MCF 10A (cell line): ENCODE measurements around the gene HECTD4. TPM values are rescaled to one million over a fixed set of nuclear protein-coding genes. Genes with fewer than 3 reads are reported as not detected.

Experiments
- BruUV-seq: library from RNA; stranded (reverse); fragments of 400-500 nt; replicated peaks from 2 replicates; lab custom pipeline; 2021; lab: Mats Ljungman, UMichigan
- CTCF ChIA-PET: fragments of 300-600 bp; sonication (Branson Sonifier 250); formaldehyde crosslinking; extraction: SDS; loops from one replicate; lab custom pipeline; 2021; ENCODE audit warnings: antibody characterized with exemption, inconsistent platforms; lab: Yijun Ruan, JAX
- POLR2A ChIA-PET: fragments of 300-600, 350-650 bp; sonication (Branson Sonifier 250); formaldehyde crosslinking; extraction: SDS; loops from one replicate; lab custom pipeline; 2020; ENCODE audit warnings: antibody characterized with exemption, inconsistent platforms; lab: Yijun Ruan, JAX
- DNase-seq: peaks from one replicate; pipeline ENCODE4 v3.0.0-alpha.2; 2018; ENCODE audit not compliant: unreplicated experiment
- H3K27ac Mint-ChIP-seq: one replicate; pipeline ENCODE4 v1.8.0; 2022; ENCODE audit warnings: mild to moderate bottlenecking, low read depth, mixed read lengths; ENCODE audit not compliant: unreplicated experiment
- H3K27me3 Mint-ChIP-seq: one replicate; pipeline ENCODE4 v1.8.0; 2022; ENCODE audit warnings: mixed read lengths; ENCODE audit not compliant: insufficient read depth, unreplicated experiment
- H3K36me3 Mint-ChIP-seq: one replicate; pipeline ENCODE4 v1.8.0; 2022; ENCODE audit warnings: mild to moderate bottlenecking, moderate library complexity, mixed read lengths; ENCODE audit not compliant: insufficient read depth, unreplicated experiment
- H3K4me1 Mint-ChIP-seq: one replicate; pipeline ENCODE4 v1.8.0; 2022; ENCODE audit warnings: mixed read lengths; ENCODE audit not compliant: insufficient read depth, unreplicated experiment
- H3K4me3 Mint-ChIP-seq: one replicate; pipeline ENCODE4 v1.8.0; 2022; ENCODE audit warnings: mild to moderate bottlenecking, moderate library complexity, mixed read lengths; ENCODE audit not compliant: unreplicated experiment
- H3K9me3 Mint-ChIP-seq: one replicate; pipeline ENCODE4 v1.8.0; 2022; ENCODE audit warnings: mixed read lengths; ENCODE audit not compliant: unreplicated experiment
- intact Hi-C: fragments of 100-400 bp; cut with micrococcal nuclease; formaldehyde crosslinking; loops from 2 replicates; pipeline ENCODE4 v1.14.1; 2022
- total RNA-seq: library from RNA; stranded (reverse); gene quantifications from 2 replicates; pipeline ENCODE4 v1.2.3, GENCODE V29; 2022
- TF ChIP-seq, protein P1 (sequence below): fragments of 200-600 bp; IDR thresholded peaks from one replicate; pipeline ENCODE4 v1.8.0; 2022; ENCODE audit warnings: antibody characterized with exemption, mild to moderate bottlenecking; ENCODE audit not compliant: unreplicated experiment

The HECTD4 gene
- total RNA-seq, 1 experiment from 2014 or later, result 35.2 TPM

GRCh38 chr12:112125250-112125999 lies 256.8 kb downstream of the HECTD4 start, which contains the start of gene TRAFD1:
TSS of gene TRAFD1 (plus strand) at chr12:112125560. CDS start at chr12:112130523, 4,963 bp downstream.
- Mint-ChIP-seq H3K27ac (peak within 1 kb of the TSS; percentile 61), H3K4me1 (peaks cover 19% of the 10 kb centered on the region)

GRCh38 chr12:112124918-112125249 lies 257.3 kb downstream of the HECTD4 start:
- Mint-ChIP-seq H3K27ac (peak overlapping the region; percentile 61), H3K4me3 (peak overlapping the region; percentile 79), H3K27me3 (no peaks in the 10 kb centered on the region), H3K9me3 (no peaks in the 10 kb centered on the region), H3K4me1 (peaks cover 19% of the 10 kb centered on the region), H3K36me3 (no peaks in the 10 kb centered on the region)
- TF ChIP-seq, protein P1, sequence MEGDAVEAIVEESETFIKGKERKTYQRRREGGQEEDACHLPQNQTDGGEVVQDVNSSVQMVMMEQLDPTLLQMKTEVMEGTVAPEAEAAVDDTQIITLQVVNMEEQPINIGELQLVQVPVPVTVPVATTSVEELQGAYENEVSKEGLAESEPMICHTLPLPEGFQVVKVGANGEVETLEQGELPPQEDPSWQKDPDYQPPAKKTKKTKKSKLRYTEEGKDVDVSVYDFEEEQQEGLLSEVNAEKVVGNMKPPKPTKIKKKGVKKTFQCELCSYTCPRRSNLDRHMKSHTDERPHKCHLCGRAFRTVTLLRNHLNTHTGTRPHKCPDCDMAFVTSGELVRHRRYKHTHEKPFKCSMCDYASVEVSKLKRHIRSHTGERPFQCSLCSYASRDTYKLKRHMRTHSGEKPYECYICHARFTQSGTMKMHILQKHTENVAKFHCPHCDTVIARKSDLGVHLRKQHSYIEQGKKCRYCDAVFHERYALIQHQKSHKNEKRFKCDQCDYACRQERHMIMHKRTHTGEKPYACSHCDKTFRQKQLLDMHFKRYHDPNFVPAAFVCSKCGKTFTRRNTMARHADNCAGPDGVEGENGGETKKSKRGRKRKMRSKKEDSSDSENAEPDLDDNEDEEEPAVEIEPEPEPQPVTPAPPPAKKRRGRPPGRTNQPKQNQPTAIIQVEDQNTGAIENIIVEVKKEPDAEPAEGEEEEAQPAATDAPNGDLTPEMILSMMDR, result no peak
- no TSS peak for BruUV-seq
- intact Hi-C loops, result no loop called here
- CTCF ChIA-PET, result interaction anchor here (1.9 to 9.6 kb wide), 2 partner anchors 11 to 17 kb away, joined by 7 to 95 read pairs; partner anchors contain the start of gene NAA25
- DNase-seq, result no peak
- POLR2A ChIA-PET, result interaction anchor here (0.7 to 15.7 kb wide), 10 partner anchors 14 to 280 kb away, joined by 3 to 530 read pairs (median 5); partner anchors contain the start of gene NAA25

More at GRCh38 chr12:112125250-112125999, 256.8 kb downstream of the HECTD4 start, which contains the start of gene TRAFD1:
- CTCF ChIA-PET, result interaction anchor here (1.9 to 9.6 kb wide), 2 partner anchors 12 to 17 kb away, joined by 7 to 95 read pairs; partner anchors contain the start of gene NAA25
- H3K36me3 Mint-ChIP-seq, result no peaks in the 10 kb centered on the region
- no peaks in the 10 kb centered on the region for H3K27me3 Mint-ChIP-seq
- TF ChIP-seq, protein P1, result no peak
- BruUV-seq, result TSS peak; percentile 62
- H3K4me3 Mint-ChIP-seq, result peak within 1 kb of the TSS; percentile 79
- POLR2A ChIA-PET, result interaction anchor here (0.6 to 15.7 kb wide), 18 partner anchors 10 to 284 kb away, joined by 3 to 530 read pairs (median 4); partner anchors contain the start of genes ERP29 and NAA25
- H3K9me3 Mint-ChIP-seq, result no peaks in the 10 kb centered on the region
- peak; percentile 97 for DNase-seq
- intact Hi-C loops, result no loop called here

GRCh38 chr12:112122823-112123690 lies 259.2 kb downstream of the HECTD4 start:
- Mint-ChIP-seq H3K9me3 (no peaks in the 10 kb centered on the region), H3K4me1 (peaks cover 19% of the 10 kb centered on the region), H3K27me3 (no peaks in the 10 kb centered on the region), H3K4me3 (peak overlapping the region; percentile 39), H3K27ac (peak overlapping the region; percentile 96), H3K36me3 (no peaks in the 10 kb centered on the region)
- BruUV-seq, result no TSS peak
- TF ChIP-seq, protein P1, result no peak
- ChIA-PET CTCF (interaction anchor here (0.5 to 9.6 kb wide), 4 partner anchors 9 to 29 kb away, joined by 3 to 95 read pairs (median 4); no protein-coding TSS in a partner anchor), POLR2A (interaction anchor here (0.5 to 15.7 kb wide), 10 partner anchors 9 to 525 kb away, joined by 3 to 530 read pairs (median 3); partner anchors contain the start of genes ACAD10, BRAP, ERP29 and NAA25)
- intact Hi-C loops, result no loop called here
- DNase-seq, result peak; percentile 77
